GM12892 (cell line): ENCODE results near the gene KLC1.

Experiments
- POLR2A ChIP-seq: IDR thresholded peaks from 2 replicates; pipeline ENCODE4 v1.6.1; 2011; ENCODE audit warnings: low read depth, low read length, control low read depth
- POLR2AphosphoS5 ChIP-seq: IDR thresholded peaks from 2 replicates; pipeline ENCODE4 v1.6.1; 2011; ENCODE audit warnings: low read depth, low read length, control low read depth
- TAF1 ChIP-seq: IDR thresholded peaks from 2 replicates; pipeline ENCODE4 v1.6.1; 2011; ENCODE audit warnings: low read depth, mild to moderate bottlenecking, control low read depth, low read length, borderline replicate concordance

GRCh38 chr14:103676881-103677675 is 48.1 kb downstream of the KLC1 start:
- TF ChIP-seq POLR2AphosphoS5 (no peak), POLR2A (no peak), TAF1 (no peak)
